GM12874 (cell line): ENCODE measurements around the gene SETBP1.

Experiments
- TF ChIP-seq, protein P1 (sequence below): IDR thresholded peaks from 2 replicates; pipeline ENCODE4 v1.5.1; 2011; ENCODE audit warnings: low read depth, mild to moderate bottlenecking, control low read depth, low read length, moderate library complexity; ENCODE audit not compliant: insufficient read depth

The SETBP1 gene

DNA sequence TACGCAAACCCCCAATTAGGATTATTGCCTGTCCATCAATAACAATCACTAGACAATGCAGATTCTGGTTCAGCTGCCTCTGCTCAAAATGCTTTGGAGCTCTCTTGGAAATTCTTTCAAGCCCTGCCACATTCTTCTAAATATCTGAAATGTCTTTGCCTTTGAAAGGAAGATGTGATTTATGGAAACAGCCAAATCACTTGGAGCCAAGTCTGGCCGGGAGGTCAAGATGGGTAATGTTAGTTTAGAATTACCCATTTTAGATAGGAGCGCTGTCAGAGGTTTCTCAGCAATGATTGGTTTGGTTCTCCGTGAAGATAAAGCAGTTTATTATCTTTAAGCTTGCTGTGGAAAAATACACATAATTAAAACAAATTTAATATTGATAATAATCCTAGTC lies 306.7 kb downstream of the SETBP1 start:
- TF ChIP-seq, protein P1, sequence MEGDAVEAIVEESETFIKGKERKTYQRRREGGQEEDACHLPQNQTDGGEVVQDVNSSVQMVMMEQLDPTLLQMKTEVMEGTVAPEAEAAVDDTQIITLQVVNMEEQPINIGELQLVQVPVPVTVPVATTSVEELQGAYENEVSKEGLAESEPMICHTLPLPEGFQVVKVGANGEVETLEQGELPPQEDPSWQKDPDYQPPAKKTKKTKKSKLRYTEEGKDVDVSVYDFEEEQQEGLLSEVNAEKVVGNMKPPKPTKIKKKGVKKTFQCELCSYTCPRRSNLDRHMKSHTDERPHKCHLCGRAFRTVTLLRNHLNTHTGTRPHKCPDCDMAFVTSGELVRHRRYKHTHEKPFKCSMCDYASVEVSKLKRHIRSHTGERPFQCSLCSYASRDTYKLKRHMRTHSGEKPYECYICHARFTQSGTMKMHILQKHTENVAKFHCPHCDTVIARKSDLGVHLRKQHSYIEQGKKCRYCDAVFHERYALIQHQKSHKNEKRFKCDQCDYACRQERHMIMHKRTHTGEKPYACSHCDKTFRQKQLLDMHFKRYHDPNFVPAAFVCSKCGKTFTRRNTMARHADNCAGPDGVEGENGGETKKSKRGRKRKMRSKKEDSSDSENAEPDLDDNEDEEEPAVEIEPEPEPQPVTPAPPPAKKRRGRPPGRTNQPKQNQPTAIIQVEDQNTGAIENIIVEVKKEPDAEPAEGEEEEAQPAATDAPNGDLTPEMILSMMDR = no peak

DNA sequence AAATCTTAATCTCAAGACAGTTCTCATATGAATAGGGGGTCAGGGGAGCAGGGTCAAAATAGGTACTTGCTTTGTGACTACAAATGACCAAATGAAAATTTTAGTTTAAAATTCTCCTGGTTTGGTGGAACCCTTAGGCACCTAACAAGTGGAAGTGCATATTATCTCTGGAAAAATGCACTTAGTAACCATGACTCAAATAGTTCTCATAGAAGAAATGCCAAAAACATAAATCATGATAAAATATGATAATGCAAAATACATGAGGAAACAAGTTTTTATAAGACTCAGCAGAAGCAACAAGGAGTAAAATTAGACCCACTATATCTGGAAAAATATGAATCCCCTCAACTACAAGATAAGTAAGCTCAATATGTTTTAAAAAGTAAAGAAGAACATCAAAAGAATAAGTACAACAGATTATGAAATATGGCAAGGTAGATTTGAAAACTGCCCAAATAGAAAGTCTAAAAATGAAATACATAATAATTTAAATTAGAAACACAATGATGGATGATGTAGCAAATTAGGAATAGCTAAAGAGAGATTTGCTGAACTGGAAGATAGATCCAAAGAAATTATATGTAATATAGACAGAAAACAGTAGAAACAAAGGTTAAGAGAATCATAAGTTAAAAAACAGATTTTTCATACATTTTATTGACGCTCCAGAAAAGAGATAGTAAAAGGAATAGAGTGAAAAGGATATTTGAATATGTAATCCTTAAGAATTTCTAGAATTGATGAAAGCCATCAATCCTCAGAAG lies 308.3 kb downstream of the SETBP1 start:
- TF ChIP-seq, protein P1 = no peak

DNA sequence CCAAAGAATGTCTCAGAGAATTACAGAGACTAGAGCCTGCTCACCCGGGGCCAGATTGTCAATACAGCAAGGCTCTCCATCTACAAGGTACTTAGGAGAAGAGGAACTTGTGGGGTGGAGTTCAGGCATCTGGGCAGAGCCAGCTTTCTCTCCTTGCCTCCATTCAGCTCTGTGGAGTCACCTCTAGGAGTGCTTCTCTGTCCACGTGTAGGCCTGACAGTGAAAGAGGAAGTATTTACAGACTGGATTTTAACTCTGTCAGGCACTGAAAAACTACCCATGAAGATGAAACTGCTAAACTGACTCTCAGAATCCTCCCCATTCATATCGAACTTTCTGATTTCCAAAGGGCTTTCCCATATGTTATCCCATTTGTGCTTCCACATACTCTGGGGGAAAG lies 315.6 kb downstream of the SETBP1 start:
- TF ChIP-seq, protein P1 = no peak

DNA sequence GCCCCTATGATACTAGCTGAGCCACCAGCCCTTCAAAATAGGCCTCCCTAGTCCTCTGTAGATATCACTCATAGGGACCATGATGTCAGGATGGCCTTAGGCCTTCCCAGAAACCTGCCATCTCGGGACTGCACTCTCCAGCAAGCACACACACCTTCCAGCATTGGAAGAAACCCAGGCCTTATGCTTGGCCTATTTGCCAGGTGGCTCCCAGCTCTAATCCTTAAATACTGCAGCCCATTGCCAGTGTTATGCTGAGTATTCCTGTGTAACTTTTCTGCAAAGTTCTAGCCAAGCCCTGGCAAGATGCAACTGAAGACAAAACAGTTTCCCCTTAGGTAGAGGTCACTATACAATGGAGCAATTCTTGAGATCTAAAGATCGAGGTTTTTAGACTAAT lies 316.5 kb downstream of the SETBP1 start:
- TF ChIP-seq, protein P1 = no peak

DNA sequence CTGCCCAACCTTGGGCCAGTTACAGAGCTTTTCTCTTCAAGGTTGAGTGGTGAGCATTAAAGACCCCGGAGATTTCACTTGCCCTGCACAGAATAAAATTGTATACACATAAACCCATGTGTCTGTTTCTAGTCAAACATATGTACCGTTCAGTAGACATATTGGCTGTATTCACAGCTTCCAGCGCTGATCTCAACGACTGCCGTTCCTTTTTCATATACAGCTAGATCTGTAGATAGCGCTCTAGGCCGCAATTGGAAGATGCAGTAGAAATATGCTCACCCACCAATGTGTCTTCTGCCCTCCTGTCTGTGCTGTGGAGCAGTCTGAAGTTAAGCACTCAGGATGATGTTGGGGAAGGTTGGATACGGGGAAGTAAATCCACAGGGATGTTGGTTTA lies 317.7 kb downstream of the SETBP1 start:
- TF ChIP-seq, protein P1 = no peak

DNA sequence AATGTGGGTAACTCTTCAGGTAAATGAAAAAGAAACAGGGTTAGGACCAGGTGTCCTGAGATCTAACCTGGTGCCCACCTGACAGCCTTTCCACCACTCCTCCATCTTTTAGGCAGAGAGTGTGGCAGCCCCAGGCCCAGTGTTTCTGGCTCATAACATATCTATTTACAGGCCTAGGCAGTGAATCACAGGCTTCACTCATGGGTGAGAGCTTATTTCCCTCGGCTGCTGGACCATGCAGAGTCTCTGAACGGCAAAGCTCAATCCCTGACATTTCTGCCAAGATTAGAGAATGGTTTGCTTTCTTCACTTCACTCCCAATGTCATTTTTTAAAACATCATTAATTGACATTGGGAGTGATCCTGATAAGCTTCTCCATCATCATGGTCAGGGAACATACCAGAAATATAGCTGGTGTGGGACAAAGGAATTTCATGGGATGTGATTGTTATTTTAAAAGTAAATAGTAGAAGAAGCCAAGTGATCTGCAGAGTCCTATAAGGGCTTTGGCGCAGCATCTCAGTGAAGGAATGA lies 323.9 kb downstream of the SETBP1 start:
- TF ChIP-seq, protein P1 = no peak

DNA sequence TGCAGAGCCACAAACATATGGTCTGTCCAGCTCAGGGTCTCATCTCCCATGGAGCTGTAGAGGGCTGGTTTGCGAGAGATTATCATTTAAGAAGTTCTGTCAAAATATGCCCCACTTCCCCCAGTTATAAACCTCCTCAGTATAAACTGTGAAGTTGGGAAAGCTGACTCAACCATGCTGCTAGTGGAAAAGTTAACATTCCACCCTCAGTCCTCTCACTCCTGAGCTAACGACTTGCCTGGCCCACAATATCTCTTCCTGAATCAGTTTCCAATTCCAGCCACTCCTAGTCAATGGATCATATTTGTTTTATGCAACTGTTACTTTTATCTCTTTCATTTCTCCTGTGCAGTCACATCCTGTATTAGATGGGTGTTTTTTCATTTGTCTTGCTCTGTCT lies 326.2 kb downstream of the SETBP1 start:
- TF ChIP-seq, protein P1 = no peak
